22Rv1 (cell line): ENCODE results near the gene LDLRAD4.

Source experiments
- CTCF ChIP-seq: fragments of 450-650 bp; IDR thresholded peaks from 2 replicates; pipeline ENCODE4 v1.5.1; 2017; ENCODE audit warnings: mild to moderate bottlenecking
- ZFX ChIP-seq: fragments of 450-650 bp; IDR thresholded peaks from 2 replicates; pipeline ENCODE4 v1.6.1; 2017; ENCODE audit warnings: antibody characterized with exemption, borderline replicate concordance

- TF ChIP-seq CTCF (no peak), ZFX (no peak)
These were observed 416.5 kb downstream of the LDLRAD4 start for GRCh38 chr18:13635046-13635445.
